ENCODE measurements around the gene TPCN2. TPM values are rescaled to one million over a fixed set of nuclear protein-coding genes. Genes with fewer than 3 reads are reported as not detected.
A peak's percentile ranks its signal among the peaks of the same experiment; 100 is the strongest.

TPCN2 gene
- polyA plus RNA-seq, 3 donors = 5.7 to 16.4 (median 8.8) TPM

DNA sequence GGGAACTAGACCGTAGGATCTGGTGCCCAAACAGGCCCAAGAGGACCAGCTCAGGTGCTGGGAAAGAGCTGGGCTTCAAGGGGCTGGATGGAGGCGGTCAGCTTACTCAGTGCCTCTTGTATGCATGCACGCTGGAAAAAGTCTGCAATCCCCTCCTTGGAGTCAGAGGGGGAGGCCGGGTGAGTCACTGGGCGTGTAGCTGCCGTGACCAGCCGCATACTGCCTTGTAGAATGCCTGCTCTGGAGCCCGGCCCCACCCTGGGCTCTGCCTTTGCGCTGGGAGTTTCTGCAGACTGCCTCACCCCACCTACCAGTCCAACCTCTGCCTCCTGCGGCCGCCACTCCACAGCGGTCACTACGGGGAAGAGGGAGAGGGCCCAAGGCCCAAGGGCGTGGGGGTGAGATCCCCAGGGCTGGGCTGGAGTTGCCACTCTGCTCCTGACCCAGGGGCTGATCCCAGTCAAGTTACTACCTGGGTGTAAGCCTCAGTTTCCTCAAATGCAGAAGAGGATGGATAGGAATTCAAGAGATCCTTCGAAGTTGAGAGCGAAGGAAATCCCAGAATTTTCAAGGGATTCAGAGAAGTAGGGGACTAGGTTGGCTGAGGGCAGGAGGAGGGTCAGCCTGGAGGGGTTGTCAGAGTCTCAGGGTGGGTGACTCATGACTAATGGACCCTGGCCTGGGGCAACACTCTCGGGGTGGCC is 39.8 kb upstream of the TPCN2 start:
- 46 to 65% (median 59%) methylated on average over 17 of the region's 17 CpGs for WGBS, 3 donors

DNA sequence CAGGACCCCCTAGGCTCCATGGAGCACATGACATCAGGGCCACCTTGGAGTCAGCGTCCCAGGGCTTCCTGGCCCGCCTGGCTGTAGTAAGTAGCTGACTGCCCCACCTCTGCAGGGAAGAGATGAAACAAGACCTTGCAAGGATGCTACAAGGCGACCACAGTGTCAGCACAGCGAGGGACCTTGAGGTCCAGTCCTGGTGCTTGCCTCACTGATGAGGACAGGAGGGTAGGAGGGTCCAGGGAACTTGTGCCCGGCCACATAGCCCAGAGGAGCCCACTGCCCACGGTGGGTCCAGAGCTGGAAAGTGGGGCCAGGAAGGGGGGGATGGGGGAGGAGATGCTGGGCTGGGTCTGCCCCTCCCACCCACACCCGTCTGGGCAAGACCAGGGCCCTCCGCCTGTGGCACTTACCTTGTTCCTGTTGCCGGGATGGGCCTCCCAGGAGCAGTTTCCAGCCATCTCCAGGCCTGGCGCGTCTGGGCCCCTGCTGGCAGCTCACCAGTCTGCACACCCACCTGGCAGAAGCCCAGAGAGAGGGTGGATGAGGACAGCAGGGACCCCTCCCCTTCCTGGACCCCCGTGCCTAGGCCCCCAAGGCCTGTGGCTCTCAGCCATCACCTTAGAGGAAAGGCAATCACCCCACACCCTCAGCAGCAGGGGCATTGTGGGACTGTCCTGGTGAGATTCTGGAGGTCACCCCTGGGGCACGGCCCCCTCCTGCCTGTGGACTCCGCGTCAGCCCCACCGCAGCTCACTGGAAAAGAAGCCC is 39.1 kb upstream of the TPCN2 start:
- H3K27ac ChIP-seq (ENCODE audit: low read depth, low read length) = no peak overlapping the region
- WGBS, 3 donors = 61 to 69% (median 62%) methylated on average over 16 of the region's 16 CpGs

More for the DNA sequence above, 39.8 kb upstream of the TPCN2 start:
- peak overlapping the region; percentile 51 for H3K27ac ChIP-seq (ENCODE audit: low read depth, low read length)

DNA sequence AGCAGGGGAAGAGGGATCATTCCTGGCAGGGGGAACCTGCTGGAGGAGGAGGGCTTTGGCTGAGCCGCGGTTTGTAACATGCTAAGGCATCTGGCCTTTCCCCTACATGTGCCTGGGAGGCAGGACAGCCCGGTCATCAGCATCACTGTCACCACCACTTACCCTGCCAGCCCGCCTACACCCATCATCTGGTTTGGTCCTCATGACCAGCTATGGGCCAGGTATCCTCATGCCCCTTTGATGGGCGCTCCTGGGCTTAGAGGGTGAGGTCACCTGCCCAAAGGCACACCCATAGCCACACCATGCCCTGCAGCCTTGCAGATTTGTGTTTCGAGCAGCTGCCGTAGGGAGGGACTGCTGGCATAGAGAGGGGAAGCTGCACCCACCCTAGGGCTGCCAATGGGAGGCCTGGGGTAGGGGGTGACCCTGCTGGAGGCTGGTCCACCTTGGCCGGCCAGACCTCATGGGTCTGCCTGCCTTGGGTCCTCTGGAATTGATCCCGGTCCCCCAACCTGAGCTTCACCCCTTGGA is 38.3 kb upstream of the TPCN2 start:
- peak overlapping the region; percentile 43 for H3K27ac ChIP-seq (ENCODE audit: low read depth, low read length)
- 41 to 62% (median 49%) methylated on average over 9 of the region's 9 CpGs for WGBS, 3 donors

DNA sequence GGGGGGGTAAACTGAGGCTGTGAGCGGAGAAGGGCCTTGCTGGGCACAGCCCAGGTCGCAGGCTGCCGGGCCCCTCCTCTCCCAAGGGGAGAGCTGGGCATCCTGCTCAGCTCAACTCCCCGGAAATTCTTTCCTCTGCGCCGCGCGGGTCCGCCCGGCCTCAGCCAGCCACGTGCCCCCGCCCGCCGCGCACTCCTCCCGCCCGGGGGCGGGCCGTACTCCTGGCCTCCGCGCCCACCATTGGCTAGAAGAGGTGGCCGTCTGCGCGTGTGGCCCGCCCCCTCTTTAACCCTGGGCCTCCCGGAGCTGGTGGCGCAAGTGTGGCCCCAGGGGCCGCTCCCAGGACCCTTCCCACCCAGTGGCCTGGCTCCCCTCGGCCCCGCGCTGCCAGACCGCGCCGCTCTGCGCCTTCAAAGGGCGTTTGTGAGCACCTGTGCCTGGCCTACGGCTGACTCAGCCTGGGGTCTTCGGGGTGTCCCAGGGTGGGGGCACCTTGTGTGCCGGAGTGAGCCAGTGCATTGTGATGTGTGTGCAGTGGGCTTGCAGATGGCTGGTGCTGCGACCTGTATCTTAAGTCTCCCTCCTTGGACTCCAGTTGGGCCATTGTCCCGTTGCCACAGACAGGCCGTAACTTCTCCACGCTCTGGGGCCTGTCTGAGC is 37.6 kb upstream of the TPCN2 start:
- WGBS, 3 donors = 9 to 16% (median 11%) methylated on average over 39 to 43 of the region's 43 CpGs
- H3K27ac ChIP-seq (ENCODE audit: low read depth, low read length) = peak overlapping the region; percentile 43

DNA sequence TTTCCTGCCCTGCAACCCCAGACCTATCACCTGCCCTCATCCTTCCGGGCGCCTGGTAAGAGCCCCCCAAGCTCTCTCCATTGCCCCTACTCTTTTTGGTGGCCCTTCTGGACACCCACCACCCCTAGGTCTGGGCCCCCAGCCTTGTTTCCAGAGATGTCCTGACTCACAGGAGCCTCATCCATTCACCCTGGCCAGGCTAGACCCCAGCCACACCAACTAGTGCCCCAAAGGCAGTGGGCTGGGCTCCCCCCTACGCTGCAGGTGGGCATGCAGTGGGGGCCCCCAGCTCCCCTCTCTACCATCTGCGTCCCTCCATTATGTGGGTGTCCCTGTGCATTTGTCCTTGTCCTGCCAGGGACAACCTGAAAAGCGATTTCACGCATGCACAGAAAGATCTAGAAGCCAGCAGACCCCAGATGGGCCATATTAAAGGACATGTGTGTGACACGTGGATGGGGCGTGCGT is 37.1 kb upstream of the TPCN2 start:
- H3K27ac ChIP-seq (ENCODE audit: low read depth, low read length) = no peak overlapping the region
- 59 to 73% (median 64%) methylated on average over 9 of the region's 9 CpGs for WGBS, 3 donors

DNA sequence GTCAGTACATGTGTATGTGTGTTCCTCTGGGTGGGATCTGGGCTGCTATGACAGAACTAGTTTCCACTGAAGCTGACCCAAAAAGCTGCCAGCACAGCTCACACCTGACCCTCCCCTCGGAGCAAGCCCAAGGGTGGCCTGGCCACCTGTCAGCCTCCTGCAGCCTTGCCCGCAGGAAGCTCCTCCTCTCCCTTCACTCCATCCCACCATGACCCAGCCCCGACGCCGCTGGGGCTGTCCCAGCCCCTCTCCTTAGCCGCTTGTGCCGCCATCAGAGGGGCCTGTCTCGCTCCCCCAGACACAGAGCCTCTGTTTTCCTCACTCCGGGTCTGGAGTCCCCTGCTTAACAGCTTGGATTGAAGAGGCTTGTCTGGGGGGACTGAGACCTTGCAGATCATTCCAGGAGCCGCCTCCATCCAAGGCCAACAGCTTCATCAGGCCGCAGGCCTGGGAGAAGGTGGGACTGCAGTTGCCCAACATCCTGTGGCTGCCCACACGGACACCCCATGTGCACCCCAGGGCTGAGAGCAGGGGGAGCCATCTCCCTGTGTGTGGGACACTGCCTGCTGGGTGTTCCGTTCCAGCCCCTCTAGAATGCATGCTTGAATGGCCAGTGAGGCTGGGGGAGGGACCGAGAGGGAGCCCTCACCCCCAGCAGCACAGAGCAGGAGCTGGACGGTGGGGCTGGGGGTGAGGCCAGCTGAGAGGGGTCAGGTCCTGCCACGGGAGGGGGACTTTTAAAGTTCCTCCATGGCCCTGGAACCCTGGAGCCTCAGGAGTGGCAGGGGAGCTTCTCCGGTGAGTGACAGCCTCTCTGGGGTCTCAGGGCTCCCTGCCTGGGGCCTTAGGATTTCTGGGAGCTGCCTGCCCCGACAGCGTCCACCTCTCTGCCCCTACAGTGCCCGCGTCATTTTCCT is 36.4 kb upstream of the TPCN2 start:
- WGBS, 3 donors = 29 to 49% (median 30%) methylated on average over 21 of the region's 21 CpGs
- no peak overlapping the region for H3K27ac ChIP-seq (ENCODE audit: low read depth, low read length)

DNA sequence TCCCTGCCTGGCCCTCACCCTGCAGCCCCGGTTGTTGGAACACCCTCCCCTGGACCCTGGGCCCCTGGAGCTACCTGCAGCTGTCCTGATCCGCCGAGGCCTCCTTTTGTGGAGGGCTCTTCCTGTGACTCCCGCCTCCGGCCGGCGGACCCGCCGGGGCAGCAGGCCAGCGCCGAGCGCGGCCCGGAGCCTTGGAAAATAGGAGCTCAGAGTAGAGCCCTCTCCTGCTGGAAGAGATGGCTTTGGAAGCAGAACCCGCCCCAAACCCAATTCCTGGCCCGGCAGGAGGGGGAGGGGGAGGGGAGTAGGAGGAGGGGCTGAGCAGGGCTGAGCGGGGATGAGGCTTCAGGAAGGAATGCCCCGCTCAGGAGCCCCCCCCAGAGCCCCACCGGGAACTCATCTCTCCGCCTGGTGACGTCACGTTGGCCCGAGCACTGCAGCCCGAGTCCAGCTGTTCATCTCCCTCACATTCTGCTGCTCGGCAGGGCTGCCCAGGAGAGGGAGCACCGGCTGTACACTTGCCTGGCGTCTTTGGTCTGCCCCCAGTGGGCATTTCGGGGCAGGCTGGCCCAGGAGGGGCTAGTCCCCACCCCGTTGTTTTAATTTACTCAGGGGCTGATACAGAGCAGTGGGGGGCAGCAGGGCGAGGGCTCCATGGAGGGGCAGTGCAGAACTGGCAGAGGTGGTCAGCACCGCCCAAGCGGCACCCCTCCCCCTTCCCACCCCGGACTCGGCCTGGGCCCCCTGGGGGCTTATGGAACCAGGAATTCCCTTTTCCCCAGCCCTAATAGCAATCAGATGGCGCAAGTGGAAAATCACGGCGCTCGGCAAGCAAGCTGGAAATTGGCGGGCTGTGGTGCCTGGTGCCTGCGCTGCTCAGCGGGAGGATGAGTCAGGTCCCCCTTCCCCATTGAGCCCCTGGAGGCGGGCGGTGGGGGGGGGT is 35.5 kb upstream of the TPCN2 start, which contains the start of gene MRGPRF:
Gene MRGPRF, minus strand, starts transcription at position 238 of the 943 bp plus-strand sequence. CDS start 3,345 bp downstream, outside the sequence.
- WGBS, 3 donors = 4 to 8% (median 6%) methylated on average over 43 of the region's 43 CpGs
- no peak within 1 kb of the TSS for H3K27ac ChIP-seq (ENCODE audit: low read depth, low read length)

DNA sequence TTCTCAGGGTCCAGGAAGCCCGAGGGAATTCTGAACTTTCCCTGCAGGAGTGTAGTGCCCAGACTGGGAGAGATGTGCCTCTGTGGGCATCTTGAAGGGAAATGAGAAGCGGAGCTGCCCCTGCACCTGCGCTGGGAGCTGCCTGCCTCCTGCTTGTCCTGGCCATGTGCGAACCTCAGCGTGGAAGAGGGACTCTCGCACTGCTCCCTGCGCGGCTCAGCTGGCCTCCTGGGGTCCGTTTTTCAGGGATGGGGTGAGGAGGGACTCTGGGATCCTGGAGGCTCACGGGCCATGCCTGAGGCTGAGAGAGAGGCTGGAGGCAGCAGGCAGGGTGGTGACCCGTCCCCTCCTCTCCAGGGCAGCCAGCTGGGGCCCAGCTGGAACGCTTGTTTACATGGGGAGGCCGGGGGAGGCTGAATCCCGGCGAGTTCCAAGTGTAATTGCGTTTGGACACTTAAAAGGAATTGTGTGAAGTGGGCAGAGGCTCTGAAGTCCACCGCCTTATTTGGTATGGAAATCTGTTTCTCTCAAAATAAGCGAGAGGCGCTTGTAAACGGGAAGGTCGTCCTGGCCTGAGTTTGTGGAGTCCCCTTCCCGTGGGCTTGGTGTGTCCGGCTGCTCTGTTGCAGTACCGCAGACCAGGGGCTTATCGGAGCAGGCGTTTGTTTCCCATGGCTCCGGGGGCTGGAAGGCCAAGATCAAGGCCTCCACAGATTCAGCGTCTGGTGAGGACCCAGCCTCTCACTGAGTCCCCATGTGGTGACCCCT is 34.5 kb upstream of the TPCN2 start:
- 36 to 44% (median 44%) methylated on average over 28 of the region's 28 CpGs for WGBS, 3 donors
- H3K27ac ChIP-seq (ENCODE audit: low read depth, low read length) = no peak overlapping the region

DNA sequence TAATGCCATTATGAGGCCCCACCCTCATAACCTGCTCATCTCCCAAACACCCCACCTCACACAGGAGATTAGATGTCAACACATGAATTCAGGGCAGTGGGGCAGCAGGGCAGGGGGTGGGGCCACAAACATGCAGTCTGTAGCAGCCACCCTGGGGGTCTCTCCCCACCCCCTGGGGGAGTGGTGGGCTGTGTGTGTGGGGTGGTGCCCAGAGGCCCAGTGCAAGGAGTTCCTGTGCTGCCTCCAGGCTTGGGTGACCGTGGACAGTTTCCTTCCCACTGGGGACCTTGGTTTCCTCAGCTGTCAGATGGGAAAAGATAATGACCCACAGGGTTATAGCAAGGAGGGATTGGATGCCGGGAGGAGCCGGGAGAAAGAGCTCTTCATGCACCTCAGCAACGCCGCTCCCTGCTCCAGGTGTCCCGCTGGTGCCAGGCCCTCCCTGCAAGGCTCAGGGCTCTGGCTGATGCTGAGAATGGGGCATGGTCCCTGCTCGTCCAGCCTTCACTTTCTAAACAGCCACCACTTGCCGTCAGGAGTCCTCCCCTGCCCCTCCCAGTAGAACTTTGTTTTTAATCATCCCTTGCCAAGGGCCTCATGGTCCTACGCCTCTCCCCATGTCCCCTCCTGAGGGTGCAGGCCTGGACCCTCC is 33.7 kb upstream of the TPCN2 start:
- H3K27ac ChIP-seq (ENCODE audit: low read depth, low read length) = no peak overlapping the region
- WGBS, 3 donors = 72 to 81% (median 77%) methylated on average over 9 of the region's 9 CpGs

DNA sequence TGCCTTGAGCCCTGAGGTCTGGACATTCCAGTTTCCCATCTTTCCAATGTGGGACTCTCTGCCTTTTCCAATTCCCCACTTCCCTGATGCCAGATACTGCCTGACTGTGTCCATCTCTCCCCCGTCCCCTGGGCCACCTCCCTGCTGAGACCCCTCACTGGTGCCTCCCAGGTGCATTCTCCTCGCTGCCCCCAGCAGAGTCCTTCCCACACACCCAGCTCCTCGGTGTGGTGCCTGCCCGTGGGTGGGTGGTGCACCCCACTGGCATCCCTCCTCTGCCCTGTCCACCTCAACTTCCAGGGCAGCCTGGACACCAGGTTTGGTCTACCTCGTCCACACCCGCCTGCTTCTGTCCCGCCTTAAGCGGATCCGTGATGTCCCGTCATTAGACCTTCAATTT is 30.8 kb upstream of the TPCN2 start:
- WGBS, 3 donors = 81 to 87% (median 86%) methylated on average over 10 of the region's 10 CpGs
- no peak overlapping the region for H3K27ac ChIP-seq (ENCODE audit: low read depth, low read length)

DNA sequence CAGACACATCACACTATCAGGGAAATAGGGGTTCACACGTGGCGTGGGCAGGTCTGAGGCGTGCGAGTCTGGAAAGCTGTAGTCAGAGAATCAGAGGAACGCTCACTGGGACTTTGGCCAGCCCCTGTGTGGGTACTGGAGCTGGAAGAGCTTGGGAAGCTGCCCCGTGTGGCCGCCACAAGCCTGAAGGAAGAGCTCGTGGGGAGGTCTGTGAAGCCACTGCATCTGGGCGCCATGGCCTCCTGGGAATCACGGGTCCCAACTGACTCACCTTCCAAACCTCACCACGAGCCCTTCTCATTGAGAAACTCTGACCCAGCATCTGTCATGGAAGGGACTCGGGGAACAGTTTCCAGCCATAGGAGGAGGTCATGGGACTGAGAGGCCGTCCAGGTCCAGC is 29.8 kb upstream of the TPCN2 start:
- WGBS, 3 donors = 59 to 73% (median 73%) methylated on average over 13 of the region's 13 CpGs
- no peak overlapping the region for H3K27ac ChIP-seq (ENCODE audit: low read depth, low read length)

DNA sequence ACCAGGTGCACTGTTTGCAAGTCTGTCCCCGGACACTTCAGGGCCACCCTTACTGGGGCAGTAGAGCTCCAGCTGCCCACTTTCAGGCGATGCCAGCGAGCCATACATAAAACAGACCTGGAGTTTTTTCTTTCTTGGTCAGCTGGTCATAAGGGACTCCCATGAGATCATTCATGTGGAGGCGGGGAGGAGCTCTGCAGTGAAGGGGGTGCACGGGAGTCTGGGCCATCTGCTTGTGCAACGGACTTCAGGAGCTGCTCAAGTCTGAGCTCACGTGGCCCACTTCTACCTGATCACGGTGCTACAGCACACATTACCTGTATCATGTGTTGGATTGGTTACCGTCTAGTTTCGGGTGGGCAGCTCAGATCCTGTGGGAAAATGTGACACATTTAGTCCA is 26.5 kb upstream of the TPCN2 start:
- WGBS, 3 donors = 60 to 70% (median 65%) methylated on average over 10 of the region's 10 CpGs
- H3K27ac ChIP-seq (ENCODE audit: low read depth, low read length) = no peak overlapping the region

DNA sequence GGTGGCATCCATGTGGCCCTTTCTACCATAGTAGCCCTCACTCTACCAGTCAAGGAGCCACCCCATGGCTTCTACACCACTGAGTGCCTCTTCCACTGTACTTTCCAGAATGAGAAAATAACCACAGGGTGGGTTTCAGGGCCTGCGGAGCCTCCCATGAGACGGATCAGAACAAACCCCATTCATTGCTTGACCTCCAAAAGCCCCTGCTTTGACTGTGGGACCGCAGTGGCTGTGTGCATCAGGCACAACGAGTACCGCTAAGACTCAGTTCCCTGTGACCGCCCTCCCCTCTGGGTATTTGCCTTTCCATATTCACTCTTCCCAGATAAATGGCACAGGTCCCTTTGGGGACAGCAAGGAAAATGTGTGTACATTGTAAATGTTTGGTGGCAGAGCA is 24.2 kb upstream of the TPCN2 start:
- no peak overlapping the region for H3K27ac ChIP-seq (ENCODE audit: low read depth, low read length)
- 90 to 93% (median 92%) methylated on average over 6 of the region's 6 CpGs for WGBS, 3 donors

DNA sequence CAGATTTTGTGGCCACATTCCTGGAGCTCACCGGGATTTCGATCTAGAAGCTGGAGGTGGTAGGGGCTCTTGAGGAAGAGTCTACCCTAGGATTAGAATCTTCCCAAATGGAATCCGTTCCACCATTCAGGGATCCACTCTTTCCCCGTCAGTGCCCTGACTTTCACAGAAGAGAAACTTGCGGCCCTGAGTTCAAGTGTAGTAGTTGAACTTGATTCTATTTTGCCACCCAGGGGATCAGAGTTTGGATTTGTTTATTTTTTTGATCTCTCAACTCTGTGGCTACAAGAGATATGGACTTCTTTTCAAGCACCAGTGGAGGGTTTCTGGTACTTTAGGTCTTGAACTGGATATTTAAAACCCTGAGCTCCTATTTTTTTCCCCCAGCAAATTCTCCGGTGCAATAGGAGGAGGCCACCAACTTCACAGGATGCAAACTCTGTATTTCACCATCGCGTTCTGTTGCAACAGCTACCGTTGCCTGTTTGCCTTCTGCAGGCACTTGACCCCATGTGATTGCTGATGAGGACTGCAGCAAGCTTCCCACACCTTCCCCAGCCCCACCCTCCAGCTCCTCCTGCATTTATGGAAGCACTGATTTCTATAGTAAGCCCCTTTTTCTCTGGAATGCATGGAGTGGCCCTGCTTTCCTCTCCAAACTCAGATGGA is 20.9 kb upstream of the TPCN2 start:
- H3K27ac ChIP-seq (ENCODE audit: low read depth, low read length) = no peak overlapping the region
- 49 to 66% (median 53%) methylated on average over 9 of the region's 9 CpGs for WGBS, 3 donors

DNA sequence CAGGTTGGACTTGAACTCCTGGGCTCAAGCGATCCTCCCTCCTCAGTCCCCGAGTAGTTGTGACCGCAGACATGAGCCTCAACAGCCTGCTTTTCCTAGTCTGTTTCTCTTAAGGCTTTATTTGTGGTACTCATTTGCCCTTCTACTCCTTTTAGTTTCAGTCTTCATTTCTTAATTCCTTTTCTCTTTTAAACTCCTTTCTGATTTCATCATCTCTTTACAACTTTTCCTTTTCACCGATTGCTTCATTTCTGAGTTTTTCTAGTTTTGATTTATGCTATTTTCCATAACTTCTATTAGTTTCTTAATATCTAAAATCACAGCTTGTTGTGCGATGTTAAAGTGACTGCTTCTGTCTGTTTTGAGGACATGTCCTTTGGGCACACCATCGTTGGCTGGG is 18.4 kb upstream of the TPCN2 start:
- no peak overlapping the region for H3K27ac ChIP-seq (ENCODE audit: low read depth, low read length)
- WGBS, 3 donors = 48 to 82% (median 58%) methylated on average over 6 of the region's 6 CpGs

Measured in adipose tissue (tissue), 3 donors.